Choroid plexus epithelial cell (primary cell): ENCODE results near the gene IGFBP4.

ENCODE experiments used
- DNase-seq: peaks from one replicate; pipeline ENCODE4 v3.0.0-alpha.2; 2010; ENCODE audit warnings: low read depth
- H3K4me3 ChIP-seq: 2 replicates; pipeline ENCODE4 v1.5.1; 2011; ENCODE audit warnings: low read depth, mild to moderate bottlenecking, control low read depth, low read length, moderate library complexity
- CTCF ChIP-seq: conservative IDR thresholded peaks from 2 replicates; pipeline ENCODE4 v1.5.1; 2011; ENCODE audit warnings: low read depth, mild to moderate bottlenecking, control low read depth, inconsistent platforms, low read length, moderate library complexity

The IGFBP4 gene

GRCh38 chr17:40478486-40478885 is 35.2 kb downstream of the IGFBP4 start:
- no peak for TF ChIP-seq CTCF
- no peak for DNase-seq
- H3K4me3 ChIP-seq: no peak overlapping the region

- no peak for DNase-seq
- no peak for TF ChIP-seq CTCF
- no peak overlapping the region for H3K4me3 ChIP-seq
Observed at GRCh38 chr17:40479754-40480480, 36.7 kb downstream of the IGFBP4 start.

GRCh38 chr17:40480501-40481003 is 37.3 kb downstream of the IGFBP4 start:
- TF ChIP-seq CTCF: no peak
- DNase-seq: no peak
- no peak overlapping the region for H3K4me3 ChIP-seq

GRCh38 chr17:40481106-40481505 is 37.9 kb downstream of the IGFBP4 start:
- no peak overlapping the region for H3K4me3 ChIP-seq
- no peak for TF ChIP-seq CTCF
- DNase-seq: no peak

GRCh38 chr17:40482722-40483121 is 39.5 kb downstream of the IGFBP4 start:
- TF ChIP-seq CTCF: no peak
- DNase-seq: no peak
- no peak overlapping the region for H3K4me3 ChIP-seq

GRCh38 chr17:40483679-40484078 is 40.4 kb downstream of the IGFBP4 start:
- TF ChIP-seq CTCF: no peak
- no peak overlapping the region for H3K4me3 ChIP-seq
- no peak for DNase-seq
